DOHH2 (cell line): ENCODE data around the gene AMFR.

Source experiments
- H3F3A ChIP-seq: fragments of 200-600 bp; sonication (generic), shearing (Covaris generic); 2 replicates; pipeline ENCODE4 v1.6.0; 2016; ENCODE audit warnings: antibody characterized with exemption, mild to moderate bottlenecking; ENCODE audit not compliant: control insufficient read depth, insufficient read depth
- H3K27ac ChIP-seq: fragments of 200-600 bp; sonication (generic); 2 replicates; pipeline ENCODE4 v1.5.1; 2014; ENCODE audit warnings: low read depth, mild to moderate bottlenecking, low read length, moderate library complexity
- H3K27me3 ChIP-seq: fragments of 200-600 bp; sonication (generic); 2 replicates; pipeline ENCODE4 v1.6.1; 2014; ENCODE audit warnings: mild to moderate bottlenecking, low read length, mixed read lengths; ENCODE audit not compliant: control insufficient read depth
- H3K36me3 ChIP-seq: fragments of 200-600 bp; sonication (generic); 2 replicates; pipeline ENCODE4 v1.6.1; 2014; ENCODE audit warnings: mild to moderate bottlenecking, low read length, moderate library complexity, mixed read lengths; ENCODE audit not compliant: control insufficient read depth
- H3K4me1 ChIP-seq: fragments of 200-600 bp; sonication (generic); 2 replicates; pipeline ENCODE4 v1.6.1; 2014; ENCODE audit warnings: mild to moderate bottlenecking, low read length, mixed read lengths; ENCODE audit not compliant: control insufficient read depth
- H3K4me2 ChIP-seq: fragments of 200-600 bp; sonication (generic); 2 replicates; pipeline ENCODE4 v1.6.0; 2014; ENCODE audit warnings: mild to moderate bottlenecking, low read length, moderate library complexity
- H3K4me3 ChIP-seq: fragments of 200-600 bp; sonication (generic); 2 replicates; pipeline ENCODE4 v1.5.1; 2014; ENCODE audit warnings: mild to moderate bottlenecking, low read length, mixed read lengths
- H3K79me2 ChIP-seq: fragments of 200-600 bp; sonication (generic); 2 replicates; pipeline ENCODE4 v1.6.1; 2014; ENCODE audit warnings: mild to moderate bottlenecking, low read length, mixed read lengths; ENCODE audit not compliant: control insufficient read depth
- H3K9me2 ChIP-seq: fragments of 200-600 bp; sonication (generic); replicated peaks from 2 replicates; pipeline ENCODE4 v1.6.1; 2014; ENCODE audit warnings: mild to moderate bottlenecking, low read length, mixed read lengths; ENCODE audit not compliant: control insufficient read depth
- H3K9me3 ChIP-seq: fragments of 200-600 bp; sonication (generic); 2 replicates; pipeline ENCODE4 v1.6.1; 2014; ENCODE audit warnings: antibody characterized with exemption, low read length, mixed read lengths; ENCODE audit not compliant: control insufficient read depth, insufficient read depth
- H4K20me1 ChIP-seq: fragments of 200-600 bp; sonication (generic); 2 replicates; pipeline ENCODE4 v1.6.0; 2014; ENCODE audit warnings: low read depth, mild to moderate bottlenecking, antibody characterized with exemption, low read length, moderate library complexity; ENCODE audit not compliant: control insufficient read depth, insufficient read depth
- CTCF ChIP-seq: fragments of 200-600 bp; sonication (generic); IDR thresholded peaks from one replicate; pipeline ENCODE4 v1.5.1; 2014; ENCODE audit warnings: antibody characterized with exemption, mild to moderate bottlenecking, low read depth, low read length; ENCODE audit not compliant: poor library complexity, severe bottlenecking
- EZH2phosphoT487 ChIP-seq: fragments of 200-600 bp; sonication (generic); IDR thresholded peaks from 2 replicates; pipeline ENCODE4 v1.6.1; 2017; ENCODE audit warnings: borderline replicate concordance, mild to moderate bottlenecking, antibody characterized with exemption, low read length, moderate library complexity, mixed read lengths

The AMFR gene

GRCh38 chr16:56349711-56350161, 75.6 kb downstream of the AMFR start:
- Histone ChIP-seq H3K4me2 (no peak overlapping the region), H3K4me1 (no peaks in the 10 kb centered on the region), H3K27me3 (peaks cover 3% of the 10 kb centered on the region; the same call in 1 of the 2 replicates), H3K4me3 (no peak overlapping the region), H3F3A (no peaks in the 10 kb centered on the region), H3K36me3 (no peaks in the 10 kb centered on the region), H3K27ac (no peak overlapping the region), H3K9me2 (no peaks in the 10 kb centered on the region), H4K20me1 (no peaks in the 10 kb centered on the region), H3K9me3 (no peaks in the 10 kb centered on the region), H3K79me2 (no peaks in the 10 kb centered on the region)
- TF ChIP-seq EZH2phosphoT487, result no peak
- no peak for TF ChIP-seq CTCF

GRCh38 chr16:56349086-56349415, 76.3 kb downstream of the AMFR start:
- Histone ChIP-seq H3K79me2 (no peaks in the 10 kb centered on the region), H4K20me1 (no peaks in the 10 kb centered on the region), H3K4me3 (no peak overlapping the region), H3K27ac (no peak overlapping the region), H3K4me1 (no peaks in the 10 kb centered on the region), H3K27me3 (peaks cover 3% of the 10 kb centered on the region; the same call in 1 of the 2 replicates), H3K9me2 (no peaks in the 10 kb centered on the region), H3F3A (no peaks in the 10 kb centered on the region), H3K9me3 (no peaks in the 10 kb centered on the region), H3K36me3 (no peaks in the 10 kb centered on the region), H3K4me2 (no peak overlapping the region)
- TF ChIP-seq EZH2phosphoT487, result no peak
- TF ChIP-seq CTCF, result no peak

GRCh38 chr16:56348168-56349085, 76.9 kb downstream of the AMFR start:
- H3F3A ChIP-seq, result no peaks in the 10 kb centered on the region
- H3K27ac ChIP-seq, result no peak overlapping the region
- H3K79me2 ChIP-seq, result no peaks in the 10 kb centered on the region
- H3K4me3 ChIP-seq, result no peak overlapping the region
- H3K9me2 ChIP-seq, result no peaks in the 10 kb centered on the region
- H3K4me1 ChIP-seq, result no peaks in the 10 kb centered on the region
- H4K20me1 ChIP-seq, result no peaks in the 10 kb centered on the region
- TF ChIP-seq EZH2phosphoT487, result no peak
- no peak for TF ChIP-seq CTCF
- peaks cover 3% of the 10 kb centered on the region; the same call in 1 of the 2 replicates for H3K27me3 ChIP-seq
- no peaks in the 10 kb centered on the region for H3K36me3 ChIP-seq
- H3K9me3 ChIP-seq, result no peaks in the 10 kb centered on the region
- no peak overlapping the region for H3K4me2 ChIP-seq
